ENCODE measurements around the gene COBL.

The COBL gene

GRCh38 chr7:51234609-51235308, 81.8 kb downstream of the COBL start:
- FAIRE-seq: no peak

GRCh38 chr7:51234139-51234538, 82.5 kb downstream of the COBL start:
- DNase-seq (ENCODE audit: low spot score) (no peak), FAIRE-seq (no peak)

More at GRCh38 chr7:51234609-51235308, 81.8 kb downstream of the COBL start:
- no peak for DNase-seq (ENCODE audit: low spot score)

GRCh38 chr7:51233374-51233773, 83.2 kb downstream of the COBL start:
- DNase-seq (ENCODE audit: low spot score): no peak
- FAIRE-seq: no peak

GRCh38 chr7:51230723-51231122, 85.9 kb downstream of the COBL start:
- no peak for FAIRE-seq
- no peak for DNase-seq (ENCODE audit: low spot score)

GRCh38 chr7:51230324-51230625, 86.3 kb downstream of the COBL start:
- FAIRE-seq: no peak
- no peak for DNase-seq (ENCODE audit: low spot score)

- FAIRE-seq (no peak), DNase-seq (ENCODE audit: low spot score) (no peak)
Measured at GRCh38 chr7:51229620-51230323, 86.8 kb downstream of the COBL start.

- DNase-seq (ENCODE audit: low spot score) (no peak), FAIRE-seq (no peak)
Measured at GRCh38 chr7:51229106-51229537, 87.5 kb downstream of the COBL start.

- FAIRE-seq (no peak), DNase-seq (ENCODE audit: low spot score) (no peak)
Measured at GRCh38 chr7:51228386-51228958, 88.1 kb downstream of the COBL start.

GRCh38 chr7:51227861-51228260, 88.7 kb downstream of the COBL start:
- FAIRE-seq (no peak), DNase-seq (ENCODE audit: low spot score) (no peak)

- FAIRE-seq: no peak
- DNase-seq (ENCODE audit: low spot score): no peak
Measured at GRCh38 chr7:51226916-51227535, 89.6 kb downstream of the COBL start.

GRCh38 chr7:51226063-51226755, 90.4 kb downstream of the COBL start:
- FAIRE-seq (no peak), DNase-seq (ENCODE audit: low spot score) (no peak)

GRCh38 chr7:51224811-51225595, 91.6 kb downstream of the COBL start:
- DNase-seq (ENCODE audit: low spot score) (no peak), FAIRE-seq (no peak)

- FAIRE-seq: no peak
- no peak for DNase-seq (ENCODE audit: low spot score)
Measured at GRCh38 chr7:51223505-51223904, 93.1 kb downstream of the COBL start.

- FAIRE-seq: no peak
Measured at GRCh38 chr7:51222916-51223315, 93.7 kb downstream of the COBL start.

GRCh38 chr7:51220226-51220625, 96.4 kb downstream of the COBL start:
- DNase-seq (ENCODE audit: low spot score) (no peak), FAIRE-seq (no peak)

More at GRCh38 chr7:51222916-51223315, 93.7 kb downstream of the COBL start:
- DNase-seq (ENCODE audit: low spot score): no peak

GRCh38 chr7:51219261-51219988, 97.2 kb downstream of the COBL start:
- DNase-seq (ENCODE audit: low spot score) (no peak), FAIRE-seq (no peak)

GRCh38 chr7:51217804-51218203, 98.8 kb downstream of the COBL start:
- DNase-seq (ENCODE audit: low spot score) (no peak), FAIRE-seq (no peak)

GRCh38 chr7:51214098-51214497, 102.5 kb downstream of the COBL start:
- FAIRE-seq: no peak
- no peak for DNase-seq (ENCODE audit: low spot score)

GRCh38 chr7:51213618-51214017, 103.0 kb downstream of the COBL start:
- FAIRE-seq (no peak), DNase-seq (ENCODE audit: low spot score) (no peak)

- no peak for DNase-seq (ENCODE audit: low spot score)
- FAIRE-seq: no peak
Measured at GRCh38 chr7:51210766-51211165, 105.8 kb downstream of the COBL start.
